HepG2 (cell line): ENCODE data around the gene TADA2B. TPM values are rescaled to one million over a fixed set of nuclear protein-coding genes. Genes with fewer than 3 reads are reported as not detected.

Experiments
- ARNT ChIP-seq: fragments of 450-650 bp; IDR thresholded peaks from 2 replicates; pipeline ENCODE4 v1.6.1; 2017
- KLF9 ChIP-seq: IDR thresholded peaks from 2 replicates; pipeline ENCODE4 v1.6.1; 2016; ENCODE audit warnings: low read depth
- MED13 ChIP-seq: sonication (generic); formaldehyde crosslinking; IDR thresholded peaks from 2 replicates; pipeline ENCODE4 v1.5.0; 2020; ENCODE audit warnings: missing genetic modification reagents
- NCOA2 ChIP-seq: sonication (generic); formaldehyde crosslinking; IDR thresholded peaks from 2 replicates; pipeline ENCODE4 v1.8.0; 2022; ENCODE audit warnings: inconsistent platforms
- NFE2L1 ChIP-seq: sonication (generic); formaldehyde crosslinking; IDR thresholded peaks from 2 replicates; pipeline ENCODE4 v1.4.0; 2020; ENCODE audit warnings: missing genetic modification reagents, mild to moderate bottlenecking, borderline replicate concordance
- RBM39 ChIP-seq: fragments of 200-400 bp; formaldehyde crosslinking; IDR thresholded peaks from one replicate; pipeline ENCODE4 v1.6.1; 2018; ENCODE audit warnings: antibody characterized with exemption, mild to moderate bottlenecking, low read depth, low read length; ENCODE audit not compliant: poor library complexity, severe bottlenecking
- RFXANK ChIP-seq: IDR thresholded peaks from 2 replicates; pipeline ENCODE4 v1.6.1; 2016
- SALL1 ChIP-seq: sonication (generic); formaldehyde crosslinking; IDR thresholded peaks from 2 replicates; pipeline ENCODE4 v1.8.0; 2022; ENCODE audit warnings: mild to moderate bottlenecking, missing genetic modification reagents
- SOX6 ChIP-seq, 2 experiments: fragments of 450-650 bp in 1 of 2; sonication (generic) in 1 of 2; formaldehyde crosslinking in 1 of 2; IDR thresholded peaks; 2 replicates each; pipeline versions ENCODE4 v1.4.0 to v1.6.1; 2017 to 2020; ENCODE audit warnings: antibody characterized with exemption in 1 of 2, mild to moderate bottlenecking in 1 of 2, missing genetic modification reagents in 1 of 2
- ZMAT3 ChIP-seq: sonication (generic); formaldehyde crosslinking; conservative IDR thresholded peaks from 2 replicates; pipeline ENCODE4 v1.7.0; 2021; ENCODE audit warnings: missing genetic modification reagents
- ZMYM3 ChIP-seq: sonication (generic); formaldehyde crosslinking; IDR thresholded peaks from 2 replicates; pipeline ENCODE4 v1.5.1; 2020; ENCODE audit warnings: mild to moderate bottlenecking, missing genetic modification reagents
- ZNF274 ChIP-seq: sonication (generic); formaldehyde crosslinking; IDR thresholded peaks from 2 replicates; pipeline ENCODE4 v1.5.1; 2020; ENCODE audit warnings: mild to moderate bottlenecking, missing genetic modification reagents
- ZNF296 ChIP-seq: sonication (generic); formaldehyde crosslinking; conservative IDR thresholded peaks from 2 replicates; pipeline ENCODE4 v1.5.0; 2020; ENCODE audit warnings: mild to moderate bottlenecking, missing genetic modification reagents
- ZNF510 ChIP-seq: sonication (generic); formaldehyde crosslinking; IDR thresholded peaks from 2 replicates; pipeline ENCODE4 v1.4.0; 2020; ENCODE audit warnings: low read depth, mild to moderate bottlenecking, missing genetic modification reagents
- ZNF607 ChIP-seq: sonication (generic); formaldehyde crosslinking; IDR thresholded peaks from 2 replicates; pipeline ENCODE4 v1.5.1; 2020; ENCODE audit warnings: missing genetic modification reagents, mild to moderate bottlenecking, borderline replicate concordance
- ZNF652 ChIP-seq: IDR thresholded peaks from 2 replicates; pipeline ENCODE4 v1.6.1; 2016; ENCODE audit warnings: low read depth, borderline replicate concordance
- ZNF776 ChIP-seq: sonication (generic); formaldehyde crosslinking; IDR thresholded peaks from 2 replicates; pipeline ENCODE4 v1.4.0; 2020; ENCODE audit warnings: mild to moderate bottlenecking, missing genetic modification reagents
- polyA plus RNA-seq, 8 experiments: library from polyadenylated mRNA; depleted of rRNA in 3 of 8; stranded (reverse) in 7 of 8; unstranded in 1 of 8; fragments of >200 nt; fragmentation: Illumina TruSeq in 4 of 8; extraction: Trizol in 4 of 8; gene quantifications; 2 replicates each; pipeline versions ENCODE4 v1.2.1 to v1.2.3, GENCODE V29; 2011 to 2016; ENCODE audit warnings: low read depth in 4 of 8, missing spikeins in 1 of 8, mixed read lengths in 1 of 8; ENCODE audit not compliant: insufficient read depth in 1 of 8
- total RNA-seq, 5 experiments: library from RNA; depleted of rRNA; stranded (reverse); fragments of >200 nt; fragmentation: Illumina TruSeq; extraction: Trizol; gene quantifications; 2 replicates each; pipeline ENCODE4 v1.2.3, GENCODE V29; 2016; ENCODE audit warnings: low read depth in 1 of 5
- TF ChIP-seq, protein P1 (sequence below): sonication (generic); formaldehyde crosslinking; IDR thresholded peaks from 2 replicates; pipeline ENCODE4 v1.8.0; 2022; ENCODE audit warnings: missing genetic modification reagents, low read depth, mild to moderate bottlenecking, borderline replicate concordance
- TF ChIP-seq, protein P2 (sequence below): sonication (generic); formaldehyde crosslinking; conservative IDR thresholded peaks from 2 replicates; pipeline ENCODE4 v1.8.1; 2023; ENCODE audit warnings: missing genetic modification reagents
- TF ChIP-seq, protein P3 (sequence below): sonication (generic); formaldehyde crosslinking; IDR thresholded peaks from 2 replicates; pipeline ENCODE4 v1.5.0; 2020; ENCODE audit warnings: missing genetic modification reagents
- TF ChIP-seq, protein P4 (sequence below): sonication (generic); formaldehyde crosslinking; IDR thresholded peaks from 2 replicates; pipeline ENCODE4 v1.4.0; 2020; ENCODE audit warnings: missing genetic modification reagents, mild to moderate bottlenecking, borderline replicate concordance

The TADA2B gene
- total and polyA plus RNA-seq, 2 of the 13 experiments (the other 11 are each of a cell fraction or from before 2014, with no cell fraction given), result 4.6 to 8.9 TPM

DNA sequence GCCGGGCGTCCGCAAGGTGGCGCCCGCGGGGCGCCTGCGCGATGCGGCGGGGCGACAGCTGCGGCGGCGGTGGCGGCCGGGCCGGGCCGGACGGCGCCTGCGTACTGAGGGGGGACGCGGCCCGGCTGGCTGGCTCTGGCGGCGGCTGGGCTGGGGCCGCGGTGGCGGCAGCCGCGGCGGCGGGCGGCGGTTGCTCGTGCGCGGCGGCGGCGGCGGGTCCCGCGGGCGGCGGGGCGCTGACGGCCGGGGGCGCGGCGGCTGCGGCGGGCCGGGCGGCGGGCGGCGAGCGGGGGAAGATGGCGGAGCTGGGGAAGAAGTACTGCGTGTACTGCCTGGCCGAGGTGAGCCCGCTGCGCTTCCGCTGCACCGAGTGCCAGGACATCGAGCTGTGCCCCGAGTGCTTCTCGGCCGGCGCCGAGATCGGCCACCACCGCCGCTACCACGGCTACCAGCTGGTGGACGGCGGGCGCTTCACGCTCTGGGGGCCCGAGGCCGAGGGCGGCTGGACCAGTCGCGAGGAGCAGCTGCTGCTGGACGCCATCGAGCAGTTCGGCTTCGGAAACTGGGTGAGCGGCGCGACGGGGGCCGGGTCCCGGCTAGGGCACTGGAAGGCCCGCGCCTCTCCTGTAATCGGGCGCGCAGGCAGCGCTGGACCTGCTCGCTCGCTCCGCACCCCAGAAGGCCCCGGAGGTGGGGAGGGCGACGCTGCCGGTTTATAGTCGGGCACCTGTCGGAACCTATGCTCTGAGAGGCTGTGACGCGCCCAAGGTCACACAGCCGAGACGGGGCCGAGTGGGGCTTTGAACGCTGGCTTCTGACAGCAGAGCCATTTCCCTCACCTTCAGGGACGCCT, at the start of gene TADA2B (continued):
- no peak for TF ChIP-seq ZNF510 (CRISPR knock-in tag)
- no peak for TF ChIP-seq SOX6 (IDR thresholded peaks at IDR 0.05)
- TF ChIP-seq SOX6 (CRISPR knock-in tag; IDR thresholded peaks at IDR 0.05), result peak; percentile 14; the same call in 1 of the 2 replicates
- peak; percentile 60 for TF ChIP-seq RBM39
- TF ChIP-seq KLF9, result no peak
- TF ChIP-seq ZNF652 (CRISPR knock-in tag), result no peak
- no peak for TF ChIP-seq NCOA2
- no peak for TF ChIP-seq ARNT
- TF ChIP-seq ZNF296 (CRISPR knock-in tag), result 0 out of 2 replicates have a peak, but pooled peaks have one; percentile 23
- no peak; the same call in 1 of the 2 replicates for TF ChIP-seq SALL1 (CRISPR knock-in tag)
- TF ChIP-seq ZMYM3 (CRISPR knock-in tag), result peak; percentile 38; the same call in 1 of the 2 replicates
- TF ChIP-seq, protein P1, sequence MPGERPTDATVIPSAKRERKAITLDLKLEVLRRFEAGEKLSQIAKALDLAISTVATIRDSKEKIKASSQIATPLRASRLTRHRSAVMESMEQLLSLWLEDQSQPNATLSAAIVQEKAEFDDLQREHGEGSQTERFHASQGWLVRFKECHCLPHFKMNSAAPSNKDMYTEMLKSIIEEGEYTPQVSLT (CRISPR knock-in tag), result no peak
- 0 out of 2 replicates have a peak, but pooled peaks have one; percentile 26 for TF ChIP-seq ZNF607 (CRISPR knock-in tag)
- TF ChIP-seq ZMAT3, result peak; percentile 44; the same call in 1 of the 2 replicates
- no peak for TF ChIP-seq RFXANK (CRISPR knock-in tag)
- peak; percentile 60; the same call in 1 of the 2 replicates for TF ChIP-seq MED13
- TF ChIP-seq, protein P2, sequence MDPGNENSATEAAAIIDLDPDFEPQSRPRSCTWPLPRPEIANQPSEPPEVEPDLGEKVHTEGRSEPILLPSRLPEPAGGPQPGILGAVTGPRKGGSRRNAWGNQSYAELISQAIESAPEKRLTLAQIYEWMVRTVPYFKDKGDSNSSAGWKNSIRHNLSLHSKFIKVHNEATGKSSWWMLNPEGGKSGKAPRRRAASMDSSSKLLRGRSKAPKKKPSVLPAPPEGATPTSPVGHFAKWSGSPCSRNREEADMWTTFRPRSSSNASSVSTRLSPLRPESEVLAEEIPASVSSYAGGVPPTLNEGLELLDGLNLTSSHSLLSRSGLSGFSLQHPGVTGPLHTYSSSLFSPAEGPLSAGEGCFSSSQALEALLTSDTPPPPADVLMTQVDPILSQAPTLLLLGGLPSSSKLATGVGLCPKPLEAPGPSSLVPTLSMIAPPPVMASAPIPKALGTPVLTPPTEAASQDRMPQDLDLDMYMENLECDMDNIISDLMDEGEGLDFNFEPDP (CRISPR knock-in tag), result no peak
- 0 out of 2 replicates have a peak, but pooled peaks have one; percentile 58 for TF ChIP-seq NFE2L1 (CRISPR knock-in tag)
- peak; percentile 70; the same call in 1 of the 2 replicates for TF ChIP-seq ZNF274 (CRISPR knock-in tag)
- TF ChIP-seq, protein P3, sequence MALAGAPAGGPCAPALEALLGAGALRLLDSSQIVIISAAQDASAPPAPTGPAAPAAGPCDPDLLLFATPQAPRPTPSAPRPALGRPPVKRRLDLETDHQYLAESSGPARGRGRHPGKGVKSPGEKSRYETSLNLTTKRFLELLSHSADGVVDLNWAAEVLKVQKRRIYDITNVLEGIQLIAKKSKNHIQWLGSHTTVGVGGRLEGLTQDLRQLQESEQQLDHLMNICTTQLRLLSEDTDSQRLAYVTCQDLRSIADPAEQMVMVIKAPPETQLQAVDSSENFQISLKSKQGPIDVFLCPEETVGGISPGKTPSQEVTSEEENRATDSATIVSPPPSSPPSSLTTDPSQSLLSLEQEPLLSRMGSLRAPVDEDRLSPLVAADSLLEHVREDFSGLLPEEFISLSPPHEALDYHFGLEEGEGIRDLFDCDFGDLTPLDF (CRISPR knock-in tag), result peak; percentile 33; the same call in 1 of the 2 replicates
- TF ChIP-seq ZNF776 (CRISPR knock-in tag), result peak; percentile 57; the same call in 1 of the 2 replicates
- TF ChIP-seq, protein P4, sequence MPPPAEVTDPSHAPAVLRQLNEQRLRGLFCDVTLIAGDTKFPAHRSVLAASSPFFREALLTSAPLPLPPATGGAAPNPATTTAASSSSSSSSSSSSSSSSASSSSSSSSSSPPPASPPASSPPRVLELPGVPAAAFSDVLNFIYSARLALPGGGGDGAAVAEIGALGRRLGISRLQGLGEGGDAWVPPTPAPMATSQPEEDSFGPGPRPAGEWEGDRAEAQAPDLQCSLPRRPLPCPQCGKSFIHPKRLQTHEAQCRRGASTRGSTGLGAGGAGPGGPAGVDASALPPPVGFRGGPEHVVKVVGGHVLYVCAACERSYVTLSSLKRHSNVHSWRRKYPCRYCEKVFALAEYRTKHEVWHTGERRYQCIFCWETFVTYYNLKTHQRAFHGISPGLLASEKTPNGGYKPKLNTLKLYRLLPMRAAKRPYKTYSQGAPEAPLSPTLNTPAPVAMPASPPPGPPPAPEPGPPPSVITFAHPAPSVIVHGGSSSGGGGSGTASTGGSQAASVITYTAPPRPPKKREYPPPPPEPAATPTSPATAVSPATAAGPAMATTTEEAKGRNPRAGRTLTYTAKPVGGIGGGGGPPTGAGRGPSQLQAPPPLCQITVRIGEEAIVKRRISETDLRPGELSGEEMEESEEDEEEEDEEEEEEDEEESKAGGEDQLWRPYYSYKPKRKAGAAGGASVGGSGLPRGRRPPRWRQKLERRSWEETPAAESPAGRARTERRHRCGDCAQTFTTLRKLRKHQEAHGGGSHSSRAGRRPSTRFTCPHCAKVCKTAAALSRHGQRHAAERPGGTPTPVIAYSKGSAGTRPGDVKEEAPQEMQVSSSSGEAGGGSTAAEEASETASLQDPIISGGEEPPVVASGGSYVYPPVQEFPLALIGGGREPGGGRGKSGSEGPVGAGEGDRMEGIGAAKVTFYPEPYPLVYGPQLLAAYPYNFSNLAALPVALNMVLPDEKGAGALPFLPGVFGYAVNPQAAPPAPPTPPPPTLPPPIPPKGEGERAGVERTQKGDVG (CRISPR knock-in tag), result 0 out of 2 replicates have a peak, but pooled peaks have one; percentile 25
